ENCODE data around the gene ZNF205. TPM values are rescaled to one million over a fixed set of nuclear protein-coding genes. Genes with fewer than 3 reads are reported as not detected.
A peak's percentile ranks its signal among the peaks of the same experiment; 100 is the strongest.

ZNF205 gene
- total and polyA plus RNA-seq, 2 of the 13 experiments (the other 11 are each of a cell fraction or from before 2014, with no cell fraction given): 5.8 to 10.2 TPM

DNA sequence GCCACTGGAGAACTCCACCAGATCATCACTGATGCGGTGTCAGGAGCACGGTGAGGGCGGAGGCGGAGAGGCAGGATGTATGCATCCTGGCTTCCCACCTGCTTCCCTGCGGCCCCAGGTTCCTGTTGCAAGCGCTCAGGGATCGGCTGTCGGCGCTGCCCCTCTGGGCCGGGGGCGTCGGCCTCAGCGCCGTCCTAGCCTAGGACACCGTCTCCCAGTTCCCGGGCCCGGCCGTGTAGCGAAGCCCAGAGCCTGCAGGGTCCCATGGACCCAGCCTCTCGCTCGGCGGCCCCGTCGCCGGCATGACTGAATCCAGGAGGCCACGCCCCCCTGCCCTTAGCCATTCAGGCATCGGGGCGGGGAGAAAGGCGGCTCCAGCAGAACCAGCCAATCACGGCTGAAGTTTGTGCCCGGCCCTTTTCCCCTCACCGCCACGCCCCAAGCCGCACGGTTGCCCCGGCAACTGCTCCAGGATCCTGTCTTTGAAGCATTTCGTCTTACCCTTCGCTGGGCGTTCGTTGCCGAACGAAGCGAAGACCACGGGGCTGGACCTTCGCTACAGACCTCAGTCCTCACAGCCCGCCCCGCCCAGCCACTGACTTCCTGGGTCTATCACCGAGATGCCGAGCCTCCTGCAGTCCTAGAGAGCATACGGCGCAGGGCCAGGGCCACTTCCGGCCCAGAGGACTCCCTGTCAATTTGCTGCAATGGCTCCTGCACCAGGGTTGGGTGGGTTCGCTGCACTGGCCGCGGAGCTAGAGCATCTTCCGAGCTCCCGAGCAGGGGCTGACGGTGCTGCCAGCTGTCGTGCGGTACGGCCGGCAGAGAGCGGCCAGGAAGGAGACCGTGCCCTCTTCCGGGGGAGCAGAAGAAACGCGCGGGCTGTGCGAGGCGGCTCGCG, 11.8 kb downstream of the ZNF205 start (continued):
- TF ChIP-seq, protein P1, sequence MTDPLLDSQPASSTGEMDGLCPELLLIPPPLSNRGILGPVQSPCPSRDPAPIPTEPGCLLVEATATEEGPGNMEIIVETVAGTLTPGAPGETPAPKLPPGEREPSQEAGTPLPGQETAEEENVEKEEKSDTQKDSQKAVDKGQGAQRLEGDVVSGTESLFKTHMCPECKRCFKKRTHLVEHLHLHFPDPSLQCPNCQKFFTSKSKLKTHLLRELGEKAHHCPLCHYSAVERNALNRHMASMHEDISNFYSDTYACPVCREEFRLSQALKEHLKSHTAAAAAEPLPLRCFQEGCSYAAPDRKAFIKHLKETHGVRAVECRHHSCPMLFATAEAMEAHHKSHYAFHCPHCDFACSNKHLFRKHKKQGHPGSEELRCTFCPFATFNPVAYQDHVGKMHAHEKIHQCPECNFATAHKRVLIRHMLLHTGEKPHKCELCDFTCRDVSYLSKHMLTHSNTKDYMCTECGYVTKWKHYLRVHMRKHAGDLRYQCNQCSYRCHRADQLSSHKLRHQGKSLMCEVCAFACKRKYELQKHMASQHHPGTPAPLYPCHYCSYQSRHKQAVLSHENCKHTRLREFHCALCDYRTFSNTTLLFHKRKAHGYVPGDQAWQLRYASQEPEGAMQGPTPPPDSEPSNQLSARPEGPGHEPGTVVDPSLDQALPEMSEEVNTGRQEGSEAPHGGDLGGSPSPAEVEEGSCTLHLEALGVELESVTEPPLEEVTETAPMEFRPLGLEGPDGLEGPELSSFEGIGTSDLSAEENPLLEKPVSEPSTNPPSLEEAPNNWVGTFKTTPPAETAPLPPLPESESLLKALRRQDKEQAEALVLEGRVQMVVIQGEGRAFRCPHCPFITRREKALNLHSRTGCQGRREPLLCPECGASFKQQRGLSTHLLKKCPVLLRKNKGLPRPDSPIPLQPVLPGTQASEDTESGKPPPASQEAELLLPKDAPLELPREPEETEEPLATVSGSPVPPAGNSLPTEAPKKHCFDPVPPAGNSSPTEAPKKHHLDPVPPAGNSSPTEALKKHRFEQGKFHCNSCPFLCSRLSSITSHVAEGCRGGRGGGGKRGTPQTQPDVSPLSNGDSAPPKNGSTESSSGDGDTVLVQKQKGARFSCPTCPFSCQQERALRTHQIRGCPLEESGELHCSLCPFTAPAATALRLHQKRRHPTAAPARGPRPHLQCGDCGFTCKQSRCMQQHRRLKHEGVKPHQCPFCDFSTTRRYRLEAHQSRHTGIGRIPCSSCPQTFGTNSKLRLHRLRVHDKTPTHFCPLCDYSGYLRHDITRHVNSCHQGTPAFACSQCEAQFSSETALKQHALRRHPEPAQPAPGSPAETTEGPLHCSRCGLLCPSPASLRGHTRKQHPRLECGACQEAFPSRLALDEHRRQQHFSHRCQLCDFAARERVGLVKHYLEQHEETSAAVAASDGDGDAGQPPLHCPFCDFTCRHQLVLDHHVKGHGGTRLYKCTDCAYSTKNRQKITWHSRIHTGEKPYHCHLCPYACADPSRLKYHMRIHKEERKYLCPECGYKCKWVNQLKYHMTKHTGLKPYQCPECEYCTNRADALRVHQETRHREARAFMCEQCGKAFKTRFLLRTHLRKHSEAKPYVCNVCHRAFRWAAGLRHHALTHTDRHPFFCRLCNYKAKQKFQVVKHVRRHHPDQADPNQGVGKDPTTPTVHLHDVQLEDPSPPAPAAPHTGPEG (CRISPR knock-in tag; IDR thresholded peaks at IDR 0.05): peak; percentile 61; the same call in 1 of the 2 replicates
- TF ChIP-seq NFE2L2 (IDR thresholded peaks at IDR 0.05; ENCODE audit: low read length) (no peak), PAF1 (CRISPR knock-in tag; IDR thresholded peaks at IDR 0.05) (no peak), ZNF274 (CRISPR knock-in tag; IDR thresholded peaks at IDR 0.05) (peak; percentile 19; the same call in 1 of the 2 replicates), SRSF1 (optimal IDR thresholded peaks at IDR 0.05; ENCODE audit: low read depth, low read length) (no peak), ZNF546 (CRISPR knock-in tag; conservative IDR thresholded peaks at IDR 0.05) (no peak), ZBTB7A (CRISPR knock-in tag; IDR thresholded peaks at IDR 0.05) (no peak), ZNF235 (CRISPR knock-in tag; IDR thresholded peaks at IDR 0.05; ENCODE audit: borderline replicate concordance) (peak; percentile 51; the same call in 1 of the 2 replicates), MYNN (CRISPR knock-in tag; IDR thresholded peaks at IDR 0.05; ENCODE audit: low read depth) (0 out of 2 replicates have a peak, but pooled peaks have one; percentile 57), RFXANK (CRISPR knock-in tag; IDR thresholded peaks at IDR 0.05) (no peak), FIP1L1 (IDR thresholded peaks at IDR 0.05; ENCODE audit: borderline replicate concordance, insufficient read depth, low read depth, low read length) (no peak), TBX2 (CRISPR knock-in tag; IDR thresholded peaks at IDR 0.05; ENCODE audit: borderline replicate concordance) (peak; percentile 31), SOX13 (IDR thresholded peaks at IDR 0.05) (no peak), SOX13 (CRISPR knock-in tag; conservative IDR thresholded peaks at IDR 0.05 in 1 of 2, IDR thresholded peaks at IDR 0.05 in 1 of 2) (no peak)
- TF ChIP-seq, protein P2, sequence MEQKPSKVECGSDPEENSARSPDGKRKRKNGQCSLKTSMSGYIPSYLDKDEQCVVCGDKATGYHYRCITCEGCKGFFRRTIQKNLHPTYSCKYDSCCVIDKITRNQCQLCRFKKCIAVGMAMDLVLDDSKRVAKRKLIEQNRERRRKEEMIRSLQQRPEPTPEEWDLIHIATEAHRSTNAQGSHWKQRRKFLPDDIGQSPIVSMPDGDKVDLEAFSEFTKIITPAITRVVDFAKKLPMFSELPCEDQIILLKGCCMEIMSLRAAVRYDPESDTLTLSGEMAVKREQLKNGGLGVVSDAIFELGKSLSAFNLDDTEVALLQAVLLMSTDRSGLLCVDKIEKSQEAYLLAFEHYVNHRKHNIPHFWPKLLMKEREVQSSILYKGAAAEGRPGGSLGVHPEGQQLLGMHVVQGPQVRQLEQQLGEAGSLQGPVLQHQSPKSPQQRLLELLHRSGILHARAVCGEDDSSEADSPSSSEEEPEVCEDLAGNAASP (CRISPR knock-in tag; IDR thresholded peaks at IDR 0.05; ENCODE audit: borderline replicate concordance): no peak
- TF ChIP-seq, protein P3, sequence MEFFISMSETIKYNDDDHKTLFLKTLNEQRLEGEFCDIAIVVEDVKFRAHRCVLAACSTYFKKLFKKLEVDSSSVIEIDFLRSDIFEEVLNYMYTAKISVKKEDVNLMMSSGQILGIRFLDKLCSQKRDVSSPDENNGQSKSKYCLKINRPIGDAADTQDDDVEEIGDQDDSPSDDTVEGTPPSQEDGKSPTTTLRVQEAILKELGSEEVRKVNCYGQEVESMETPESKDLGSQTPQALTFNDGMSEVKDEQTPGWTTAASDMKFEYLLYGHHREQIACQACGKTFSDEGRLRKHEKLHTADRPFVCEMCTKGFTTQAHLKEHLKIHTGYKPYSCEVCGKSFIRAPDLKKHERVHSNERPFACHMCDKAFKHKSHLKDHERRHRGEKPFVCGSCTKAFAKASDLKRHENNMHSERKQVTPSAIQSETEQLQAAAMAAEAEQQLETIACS (CRISPR knock-in tag; IDR thresholded peaks at IDR 0.05): peak; percentile 47; the same call in 1 of the 2 replicates
- TF ChIP-seq, protein P4, sequence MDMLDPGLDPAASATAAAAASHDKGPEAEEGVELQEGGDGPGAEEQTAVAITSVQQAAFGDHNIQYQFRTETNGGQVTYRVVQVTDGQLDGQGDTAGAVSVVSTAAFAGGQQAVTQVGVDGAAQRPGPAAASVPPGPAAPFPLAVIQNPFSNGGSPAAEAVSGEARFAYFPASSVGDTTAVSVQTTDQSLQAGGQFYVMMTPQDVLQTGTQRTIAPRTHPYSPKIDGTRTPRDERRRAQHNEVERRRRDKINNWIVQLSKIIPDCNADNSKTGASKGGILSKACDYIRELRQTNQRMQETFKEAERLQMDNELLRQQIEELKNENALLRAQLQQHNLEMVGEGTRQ (IDR thresholded peaks at IDR 0.05; ENCODE audit: low read depth, low read length): no peak
- TF ChIP-seq, protein P4 (CRISPR knock-in tag; IDR thresholded peaks at IDR 0.05; ENCODE audit: borderline replicate concordance): no peak; the same call in 1 of the 2 replicates

Data from HepG2 (cell line).